ENCODE data around the gene CHID1.

The CHID1 gene

DNA sequence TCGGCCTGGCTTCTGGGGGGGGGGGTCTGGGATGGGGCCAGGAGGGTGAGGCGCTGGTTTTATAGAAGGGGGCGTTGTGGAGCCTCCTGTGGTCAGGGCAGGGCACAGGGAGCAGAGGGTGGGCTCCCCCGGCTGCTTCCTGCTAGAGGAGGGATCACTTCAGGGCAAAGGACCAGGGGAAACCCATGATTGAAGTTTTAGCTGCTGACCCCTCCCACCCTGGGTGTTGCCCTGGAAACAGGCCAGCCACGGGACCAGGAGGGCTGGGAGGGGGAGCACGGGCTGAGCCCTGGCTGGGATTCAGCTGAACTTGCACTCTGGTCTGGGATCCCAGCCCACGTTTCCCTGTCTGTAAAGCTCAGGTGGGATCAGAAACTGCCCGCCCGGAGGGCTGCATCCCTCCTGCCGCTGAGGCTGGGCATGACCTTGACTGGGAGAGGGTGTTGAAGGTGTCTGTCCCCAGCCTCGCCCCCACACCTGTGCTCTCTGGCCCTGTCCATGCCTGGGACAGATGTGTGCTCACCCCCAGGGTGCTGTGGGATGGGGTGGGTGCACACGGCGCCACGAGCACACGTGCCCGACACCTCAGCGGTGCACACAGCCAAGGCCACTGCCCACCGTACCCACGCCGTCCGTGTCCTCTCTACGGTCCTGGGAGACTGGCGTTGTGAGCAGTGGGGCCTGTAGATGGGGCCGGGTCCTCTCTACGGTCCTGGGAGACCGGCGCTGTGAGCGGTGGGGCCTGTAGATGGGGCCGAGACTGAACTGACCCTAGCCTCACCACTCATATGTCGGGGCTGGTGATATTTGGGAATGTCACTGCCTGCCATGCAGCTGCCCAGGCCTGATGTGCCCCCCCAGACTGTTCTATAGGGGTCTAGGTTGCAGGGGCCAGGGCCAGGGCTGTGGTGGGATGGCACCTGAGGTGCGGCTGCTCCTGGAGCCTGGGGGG lies 65.6 kb downstream of the CHID1 start:
- DNase-seq = peak; percentile 58

DNA sequence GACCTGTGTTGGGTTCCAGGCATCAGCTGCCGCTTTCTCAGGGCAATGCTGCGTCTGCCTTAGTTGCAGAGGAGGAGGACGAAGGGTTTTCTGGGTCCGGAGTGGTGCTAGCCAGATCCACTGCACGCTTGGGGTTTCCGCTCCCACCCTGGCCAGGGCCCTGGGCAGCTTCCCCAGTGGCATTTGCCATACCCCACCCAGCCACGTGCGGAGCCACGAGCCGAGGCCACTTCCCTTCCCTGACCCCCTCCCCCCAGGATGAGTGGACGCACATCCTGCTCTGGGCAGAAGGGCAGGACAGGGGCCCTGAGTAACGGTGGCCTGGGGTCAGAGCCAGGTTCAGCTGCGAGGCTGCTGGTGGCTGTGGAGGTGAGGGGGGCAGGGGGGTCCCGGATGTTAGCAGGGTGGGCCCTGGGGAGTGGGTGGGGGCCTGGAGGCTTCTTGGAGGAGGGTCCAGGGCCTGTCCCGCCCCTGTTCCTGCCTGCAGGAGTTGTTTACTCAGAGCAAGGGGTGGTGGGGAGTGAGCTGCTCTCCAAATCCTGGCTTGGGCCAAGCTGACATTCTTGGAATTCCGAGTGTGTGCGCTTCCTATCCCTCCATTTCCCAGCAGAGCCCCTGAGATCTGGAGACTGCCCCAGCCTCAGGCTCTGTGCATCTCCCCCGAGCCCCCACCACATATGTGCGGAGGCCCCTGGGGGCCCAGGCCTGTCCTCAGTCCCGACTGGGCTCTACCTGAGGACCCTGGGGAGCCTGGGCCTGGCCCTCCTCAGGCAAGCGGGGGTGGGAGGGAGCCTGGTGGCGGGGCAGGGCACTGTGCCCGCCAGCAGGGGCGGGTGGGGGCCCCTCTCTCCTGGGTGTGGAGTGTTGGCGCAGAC lies 66.6 kb downstream of the CHID1 start:
- peak; percentile 52 for DNase-seq

DNA sequence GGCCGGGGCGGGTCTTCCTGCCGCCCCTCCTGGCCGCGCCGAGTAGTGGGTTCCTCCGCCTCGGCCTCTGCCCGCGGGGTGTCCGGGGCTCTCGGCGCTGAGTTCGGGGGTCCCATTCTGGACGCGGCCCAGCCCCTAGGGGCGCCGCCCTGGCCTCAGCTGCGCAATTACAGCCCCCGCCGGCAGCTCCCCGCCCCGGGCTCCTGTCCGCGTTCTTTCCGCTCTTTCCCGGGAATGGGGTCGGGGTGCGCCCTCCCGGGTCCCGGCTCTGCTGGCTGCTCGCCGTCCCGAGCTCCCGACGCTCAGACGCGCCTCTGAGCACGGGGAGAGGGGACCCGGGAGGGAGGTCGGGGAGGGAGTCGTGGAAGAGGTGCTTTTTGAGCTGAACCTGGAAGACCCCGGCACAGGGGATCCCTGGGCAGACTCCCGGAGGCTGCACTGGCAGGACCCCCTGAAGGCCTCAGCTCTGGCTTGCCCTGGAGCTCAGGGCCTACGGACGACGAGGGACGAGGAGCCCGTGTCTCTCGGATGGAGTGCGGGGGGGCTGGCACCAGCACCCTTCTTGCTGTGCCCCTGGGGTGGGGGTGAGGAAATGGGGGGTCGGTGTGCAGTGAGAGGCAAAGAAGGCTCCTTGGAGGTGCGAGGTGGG lies 67.4 kb downstream of the CHID1 start:
- DNase-seq = no peak

DNA sequence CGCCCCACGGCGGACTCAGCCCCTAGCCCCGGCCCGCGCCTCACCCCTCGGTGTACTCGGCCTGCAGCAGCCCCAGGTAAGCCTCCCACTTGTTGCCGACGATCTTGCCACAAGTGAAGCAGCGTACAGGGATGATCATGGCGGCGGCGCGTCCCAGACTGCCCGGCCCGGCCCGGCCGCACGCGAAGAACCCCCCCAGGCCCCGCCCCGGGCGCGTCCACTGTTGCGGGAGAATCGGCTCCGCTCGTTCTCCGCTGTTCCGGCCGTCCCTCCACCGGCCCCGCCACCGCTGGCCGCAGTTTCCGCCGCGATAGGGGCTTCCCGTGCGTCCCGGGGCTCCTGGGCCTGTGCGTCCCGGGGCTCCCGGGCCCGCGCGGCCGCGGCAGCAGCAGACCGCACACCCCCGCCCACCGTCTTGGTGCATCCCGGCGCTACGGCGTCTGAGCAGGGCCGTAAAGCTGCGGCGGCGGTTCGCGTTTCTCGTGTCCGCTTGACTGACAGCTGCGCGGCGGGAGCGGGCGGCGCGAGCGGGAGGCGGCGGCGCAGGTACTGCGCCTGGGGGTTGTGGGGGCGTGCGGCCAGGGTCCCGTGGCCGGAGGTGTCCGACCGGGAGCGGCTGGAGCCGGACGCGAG lies 68.1 kb downstream of the CHID1 start, which contains the start of the genes POLR2L and TSPAN4:
POLR2L (minus strand) TSS at position 160 of the 633 bp plus-strand sequence; CDS start at position 139, 21 bp downstream.
TSPAN4 (plus strand) TSS at position 483 of the 633 bp plus-strand sequence. CDS start 7,453 bp downstream, outside the sequence.
- DNase-seq = peak; percentile 69

DNA sequence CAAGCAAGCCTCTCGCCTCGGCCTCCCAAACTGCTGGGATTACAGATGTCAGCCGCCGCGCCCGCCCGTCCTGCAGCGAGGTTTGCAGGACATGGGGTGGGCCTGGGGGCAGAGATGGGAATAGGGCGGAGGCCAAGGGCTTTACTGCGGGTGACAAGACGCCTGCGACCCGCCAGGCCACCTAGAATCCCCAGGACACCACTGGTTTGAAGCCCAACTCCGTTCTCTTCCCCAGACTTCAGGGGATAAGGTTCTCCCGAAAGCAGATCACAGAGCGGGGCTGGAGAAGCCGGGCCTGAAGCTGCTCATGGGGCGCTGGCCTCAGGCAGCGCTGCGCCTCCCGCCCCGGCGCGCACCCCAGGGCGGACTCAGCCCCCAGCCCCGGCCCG lies 68.6 kb downstream of the CHID1 start:
- DNase-seq = no peak

DNA sequence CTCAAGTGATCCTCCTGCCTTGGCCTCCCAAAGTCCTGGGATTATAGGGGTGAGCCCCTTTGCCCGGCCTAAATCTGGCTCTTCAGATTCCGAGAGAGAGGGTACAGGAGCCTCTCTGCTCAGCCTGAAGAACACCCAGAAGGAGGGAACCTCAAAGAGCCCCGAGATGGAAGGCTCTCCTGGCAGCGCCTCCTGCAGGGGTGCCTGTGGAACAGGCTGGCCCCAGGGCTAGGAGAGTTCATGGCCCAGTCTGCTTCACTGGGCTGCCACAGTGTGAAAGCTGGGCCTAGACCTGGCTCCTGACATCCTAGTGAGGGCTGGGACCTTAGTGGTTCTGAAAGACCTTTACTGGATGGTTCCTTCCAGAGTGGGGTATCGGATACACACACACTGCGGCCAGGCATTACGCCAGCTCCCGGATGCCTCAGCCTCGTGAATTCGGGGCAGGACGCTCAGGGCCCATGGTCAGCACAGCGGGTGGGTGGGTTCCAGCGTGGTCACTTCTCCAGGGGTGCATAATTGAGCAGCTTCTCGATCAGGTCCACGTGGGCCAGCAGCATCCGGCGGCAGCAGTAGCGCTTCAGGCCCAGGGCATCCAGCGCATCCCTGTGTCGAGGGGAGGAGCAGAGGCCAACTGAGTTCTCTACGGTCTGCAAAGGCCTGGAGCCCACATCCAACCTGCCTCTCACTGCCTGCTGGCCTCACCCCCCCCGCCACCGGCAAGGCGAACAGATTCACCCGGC lies 70.6 kb downstream of the CHID1 start:
- DNase-seq = no peak

DNA sequence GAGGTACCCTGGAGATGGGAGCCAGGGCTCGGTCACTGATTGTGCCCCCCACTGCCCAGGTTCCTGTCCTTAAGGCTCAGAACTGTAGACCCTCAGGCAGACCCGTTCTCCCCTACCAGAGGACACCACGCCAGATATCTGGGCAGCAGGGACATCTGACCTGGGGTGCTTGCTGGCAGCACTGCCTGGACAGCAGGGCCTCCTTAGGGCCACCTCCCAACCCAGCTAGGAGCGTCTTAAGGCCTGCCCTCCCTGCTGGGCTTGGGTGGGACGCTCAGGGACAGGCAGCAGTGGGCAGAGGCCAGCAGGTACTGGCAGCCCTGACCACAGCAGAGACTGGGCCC lies 71.4 kb downstream of the CHID1 start:
- DNase-seq = no peak

DNA sequence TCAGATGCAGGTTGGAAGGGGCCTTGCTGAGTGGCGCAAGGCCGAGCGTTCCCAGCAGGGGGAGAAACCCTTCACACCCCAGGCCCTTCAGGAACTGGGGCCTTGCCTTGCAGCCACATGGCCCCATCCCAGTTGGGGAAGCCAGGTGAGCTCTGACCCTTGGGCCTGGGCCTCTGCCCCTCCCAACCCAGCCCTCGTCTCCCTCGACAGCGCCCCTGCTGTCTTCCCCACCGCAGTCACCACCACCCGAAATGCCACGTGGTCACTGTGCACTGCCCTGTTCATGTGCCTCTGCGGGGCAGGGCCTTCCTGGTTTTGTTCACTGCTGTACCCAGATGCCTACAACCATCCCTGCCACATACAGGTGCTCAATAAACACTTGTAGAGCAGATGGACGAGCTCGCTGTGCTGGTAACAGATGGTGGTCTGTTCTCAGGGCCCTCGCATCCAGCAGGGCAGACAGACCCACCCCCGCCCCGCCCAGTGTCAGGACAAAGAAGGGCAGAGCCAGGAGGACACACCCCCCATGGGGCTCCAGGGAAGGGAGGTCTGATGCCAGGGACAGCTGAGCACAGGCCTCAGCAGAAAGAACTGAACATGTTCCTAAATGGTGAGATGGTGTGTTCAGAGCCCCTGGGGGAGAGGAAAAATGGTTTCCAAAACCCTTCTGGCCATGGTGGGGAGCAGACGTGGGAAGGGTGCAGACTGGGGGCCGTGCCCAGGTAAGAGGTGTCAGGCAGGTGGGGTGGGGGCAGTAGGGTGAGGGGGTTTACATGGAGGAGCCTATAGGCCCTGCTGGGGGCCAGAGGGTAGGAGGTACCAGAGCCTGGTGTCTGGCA lies 72.0 kb downstream of the CHID1 start:
- no peak for DNase-seq

DNA sequence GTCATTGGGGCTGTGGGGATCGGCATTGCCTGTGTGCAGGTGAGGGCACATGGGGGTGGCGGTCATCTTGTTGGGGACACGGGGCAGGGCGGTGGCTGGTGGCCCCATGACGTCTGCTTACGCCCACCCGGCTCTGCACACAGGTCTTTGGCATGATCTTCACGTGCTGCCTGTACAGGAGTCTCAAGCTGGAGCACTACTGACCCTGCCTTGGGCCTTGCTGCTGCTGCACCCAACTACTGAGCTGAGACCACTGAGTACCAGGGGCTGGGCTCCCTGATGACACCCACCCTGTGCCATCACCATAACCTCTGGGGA lies 72.7 kb downstream of the CHID1 start:
- no peak for DNase-seq

DNA sequence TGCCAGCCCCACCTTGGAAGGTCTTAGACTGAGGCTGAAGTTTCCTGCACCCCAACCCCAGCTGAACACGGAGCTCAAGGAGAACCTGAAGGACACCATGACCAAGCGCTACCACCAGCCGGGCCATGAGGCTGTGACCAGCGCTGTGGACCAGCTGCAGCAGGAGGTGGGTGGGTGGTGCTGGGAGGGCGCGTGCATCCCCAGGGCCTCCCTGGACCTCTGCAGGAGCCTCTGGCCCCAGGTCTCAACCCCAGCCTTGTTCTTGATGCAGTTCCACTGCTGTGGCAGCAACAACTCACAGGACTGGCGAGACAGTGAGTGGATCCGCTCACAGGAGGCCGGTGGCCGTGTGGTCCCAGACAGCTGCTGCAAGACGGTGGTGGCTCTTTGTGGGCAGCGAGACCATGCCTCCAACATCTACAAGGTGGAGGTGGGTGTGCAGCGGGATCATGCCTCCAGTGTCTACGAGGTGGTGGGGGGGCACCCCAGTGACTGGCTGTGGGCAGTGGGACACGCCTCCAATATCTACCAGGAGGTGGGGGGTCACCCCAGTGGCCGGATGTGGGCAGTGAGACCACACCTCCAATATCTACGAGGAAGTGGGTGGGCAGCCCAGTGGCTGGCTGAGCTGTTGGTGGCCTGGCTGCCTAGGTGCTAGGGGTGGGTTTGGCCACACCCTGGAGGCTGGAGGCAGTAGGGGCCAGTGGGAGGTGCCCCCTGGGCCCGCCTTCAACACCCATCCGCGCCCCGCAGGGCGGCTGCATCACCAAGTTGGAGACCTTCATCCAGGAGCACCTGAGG lies 73.2 kb downstream of the CHID1 start:
- no peak for DNase-seq

DNA sequence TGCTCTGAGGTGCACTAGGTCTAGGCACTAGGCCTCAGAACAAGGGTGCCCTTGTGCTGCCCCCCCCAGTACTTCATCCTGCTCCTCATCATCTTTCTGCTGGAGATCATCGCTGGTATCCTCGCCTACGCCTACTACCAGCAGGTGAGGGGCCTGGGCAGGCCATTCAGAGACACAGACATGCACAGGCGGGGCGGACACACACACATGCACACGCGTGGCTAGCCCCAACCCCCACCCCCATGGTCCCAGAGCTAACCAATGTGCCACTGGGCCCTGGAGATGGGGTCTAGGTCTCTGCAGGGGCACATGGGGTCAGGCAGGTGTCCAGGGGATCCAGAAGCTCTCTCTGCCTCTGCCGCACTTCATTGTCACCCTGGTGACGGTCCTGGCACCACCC lies 73.9 kb downstream of the CHID1 start:
- no peak for DNase-seq

DNA sequence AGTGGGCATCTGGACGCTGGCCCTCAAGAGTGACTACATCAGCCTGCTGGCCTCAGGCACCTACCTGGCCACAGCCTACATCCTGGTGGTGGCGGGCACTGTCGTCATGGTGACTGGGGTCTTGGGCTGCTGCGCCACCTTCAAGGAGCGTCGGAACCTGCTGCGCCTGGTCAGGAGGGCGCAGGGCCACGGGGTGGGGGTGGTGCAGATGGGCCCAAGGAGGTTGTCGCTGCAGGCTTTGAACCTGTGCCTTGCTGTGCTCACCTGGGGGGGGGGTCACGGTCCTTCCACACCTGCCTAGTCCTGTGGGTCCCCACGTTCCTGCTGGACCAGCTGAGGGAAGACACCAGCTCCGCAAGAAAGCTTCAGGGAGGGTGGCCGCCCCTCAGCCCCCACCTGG lies 74.3 kb downstream of the CHID1 start:
- no peak for DNase-seq

DNA sequence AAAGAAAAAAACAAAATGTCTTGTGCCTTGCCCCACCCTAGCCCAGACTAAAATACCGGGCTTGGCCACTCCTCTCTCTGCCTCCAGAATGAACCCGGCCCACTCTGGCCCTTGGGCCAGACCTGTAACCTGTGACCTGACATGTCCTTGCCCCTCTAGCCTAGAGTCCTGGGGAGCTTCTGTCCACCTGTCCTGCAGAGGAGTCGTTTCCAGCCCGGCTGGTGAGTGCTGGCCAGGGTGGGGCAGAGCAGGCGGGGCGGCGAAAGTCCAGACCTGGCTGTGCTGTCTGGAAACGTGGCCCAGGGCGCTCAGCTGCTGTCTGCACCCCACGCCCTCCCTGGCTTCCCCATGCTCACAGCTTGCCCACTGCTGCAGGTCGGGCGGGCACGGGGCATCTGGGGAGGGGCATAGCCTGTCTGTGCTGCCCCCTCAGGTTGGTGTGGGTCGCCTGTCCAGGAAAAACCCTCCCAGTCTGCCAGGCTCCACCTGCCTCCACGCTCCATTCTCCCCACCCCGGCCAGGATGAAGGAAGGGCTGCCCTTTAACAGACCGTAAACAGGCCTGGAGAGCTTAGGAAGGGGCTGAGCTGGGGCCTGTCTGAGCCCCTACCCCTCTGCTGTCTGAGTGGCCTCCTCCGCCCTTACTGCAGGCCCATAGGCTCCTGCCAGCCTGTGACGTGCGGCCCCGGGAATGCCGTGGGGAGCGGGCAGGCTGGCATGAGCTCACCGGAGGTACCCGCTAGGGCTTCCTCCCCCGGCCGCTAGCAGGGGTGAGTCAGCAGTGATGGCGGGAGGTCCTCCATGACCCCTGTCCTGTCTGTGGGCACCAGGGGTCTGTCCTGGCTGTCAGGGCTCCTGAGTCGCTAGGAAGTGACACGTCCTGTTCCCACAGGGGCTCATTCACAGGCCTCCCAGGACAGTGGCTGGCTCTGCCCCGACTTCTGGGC lies 76.0 kb downstream of the CHID1 start:
- DNase-seq = no peak

DNA sequence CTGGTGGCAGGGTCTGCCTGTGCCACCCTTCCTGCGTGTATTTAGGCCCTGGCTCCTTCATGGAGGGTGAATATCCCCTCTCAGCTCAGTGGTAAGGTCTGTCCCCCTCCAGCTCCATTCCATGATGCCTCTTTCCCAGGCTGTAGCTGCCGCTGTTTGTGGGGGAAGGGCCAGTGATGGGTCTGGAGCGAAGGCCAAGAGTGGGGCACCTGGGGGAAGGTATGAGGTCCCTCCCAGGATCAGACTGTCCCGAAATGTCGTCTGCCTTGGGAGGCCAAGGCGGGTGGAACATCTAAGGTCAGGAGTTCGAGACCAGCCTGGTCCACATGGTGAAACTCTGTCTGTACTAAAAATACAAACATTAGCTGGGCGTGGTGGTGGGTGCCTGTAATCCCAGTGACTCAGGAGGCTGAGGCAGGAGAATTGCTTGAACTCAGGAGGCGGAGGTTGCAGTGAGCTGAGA lies 76.7 kb downstream of the CHID1 start:
- no peak for DNase-seq

DNA sequence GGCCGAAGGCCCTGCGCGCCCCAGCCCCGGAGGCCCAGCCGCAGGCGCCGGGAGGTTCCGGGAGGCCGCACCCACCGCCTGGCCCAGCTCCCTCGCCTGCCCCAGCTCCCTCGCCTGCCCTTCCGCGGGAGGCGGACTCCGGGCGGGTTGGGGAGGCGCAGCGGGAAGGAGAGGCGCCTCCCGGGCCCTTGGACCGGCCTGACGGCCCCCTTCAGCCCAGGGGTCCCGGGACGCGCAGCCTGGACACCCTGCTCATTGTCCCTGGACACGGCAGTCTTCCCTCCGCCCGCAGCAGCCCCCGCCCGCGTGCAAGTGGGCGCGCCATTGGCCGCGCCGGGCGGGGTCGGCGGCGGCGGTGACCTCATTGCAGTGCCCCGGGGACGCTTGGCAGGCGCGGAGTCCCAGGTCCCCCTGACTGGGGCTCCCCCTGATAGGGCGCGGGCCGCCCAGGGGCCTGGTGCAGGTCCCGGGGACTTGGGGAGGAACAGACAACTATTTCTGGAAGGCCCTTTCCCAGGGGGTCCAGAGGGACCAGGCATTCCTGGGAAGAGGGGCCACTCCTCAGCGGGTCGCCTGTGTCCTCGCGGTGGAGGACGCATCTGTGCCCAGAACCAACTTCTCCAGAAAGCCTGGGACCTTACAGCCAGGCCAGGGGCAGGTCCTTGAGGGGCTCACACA lies 77.4 kb downstream of the CHID1 start:
- DNase-seq = no peak

DNA sequence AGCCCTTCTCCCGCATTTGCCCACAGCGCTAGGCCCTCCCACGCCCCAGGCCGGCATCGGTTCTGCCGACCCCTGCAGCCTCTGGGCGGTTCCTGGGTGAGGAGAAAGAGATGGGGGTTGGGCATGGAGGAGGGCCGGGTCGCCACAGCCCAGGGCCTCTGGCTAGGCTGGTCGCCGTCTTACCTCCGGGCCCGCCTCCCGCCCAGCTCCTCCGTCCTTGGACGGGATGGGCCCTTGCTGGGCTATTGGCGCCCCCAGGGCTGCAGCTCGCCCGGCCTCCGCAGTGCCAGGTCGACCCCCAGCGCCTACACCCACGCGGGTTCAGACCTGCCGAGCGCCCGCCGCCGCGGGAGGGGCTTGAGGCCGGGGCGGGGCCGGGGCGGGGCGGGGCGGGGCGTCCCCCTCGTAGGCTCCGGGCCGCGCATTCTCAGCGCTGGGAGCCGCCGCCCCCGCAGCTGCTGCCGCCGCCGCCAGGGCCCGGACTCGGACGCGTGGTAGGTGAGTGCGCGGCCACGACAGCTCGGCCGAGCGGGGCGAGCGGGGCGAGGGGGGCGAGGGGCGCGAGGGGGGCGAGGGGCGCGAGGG lies 78.0 kb downstream of the CHID1 start, which contains the start of gene CD151:
CD151 (plus strand) TSS at position 424 of the 585 bp plus-strand sequence. CDS start 3,118 bp downstream, outside the sequence.
- peak; percentile 17 for DNase-seq

DNA sequence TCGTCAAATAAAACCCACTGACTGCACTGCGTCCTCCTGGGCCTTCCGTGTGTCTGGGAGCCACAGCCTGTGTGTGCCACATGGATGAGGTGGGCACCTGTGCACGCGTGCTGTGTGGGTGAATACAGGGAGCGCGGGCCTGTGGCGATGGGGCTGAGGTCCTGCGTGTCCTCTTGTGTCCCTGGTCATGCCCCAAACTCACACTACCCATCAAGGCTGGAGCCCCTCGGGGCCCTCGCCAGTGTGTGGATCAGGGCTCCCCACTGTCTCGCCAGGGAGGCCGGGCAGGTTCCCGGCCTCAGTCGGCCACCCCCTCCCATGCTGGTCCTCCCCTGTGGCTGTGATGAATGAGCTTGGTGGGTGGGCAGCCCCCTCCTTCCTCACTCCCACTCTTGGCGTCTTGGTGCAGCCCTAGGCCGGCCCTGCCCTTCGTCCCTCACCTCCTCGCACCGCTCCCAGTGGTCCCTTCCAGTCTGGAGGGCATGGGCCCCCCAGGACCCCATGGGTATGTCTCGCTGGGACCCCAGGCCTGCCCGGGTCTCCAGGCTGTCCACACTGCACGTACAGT lies 78.6 kb downstream of the CHID1 start:
- no peak for DNase-seq

Measured in NCI-H446 treated with DMSO at 0.1 percent for 48 hours (cell line).